ENCODE measurements around the gene ADH5. TPM values are rescaled to one million over a fixed set of nuclear protein-coding genes. Genes with fewer than 3 reads are reported as not detected.
"Not testable (repeated sequence)": the region's sequence is repeated elsewhere in the genome, so short reads cannot be mapped to it uniquely, and the experiment has no call there.

The ADH5 gene
- polyA plus RNA-seq (ENCODE audit: insufficient read length) = 278 TPM
- long read RNA-seq, donor 1, transcript ADH5-201 (9 exons, 2,615 nt) = major isoform, 42 of 145 reads
- long read RNA-seq, donor 1, partial matches to known transcripts = 95 of 145 reads
- long read RNA-seq, donor 1, other reads (novel, unspliced or antisense) = 5 of 145 reads
- long read RNA-seq, donor 2, transcript ADH5-201 (9 exons, 2,615 nt) = major isoform, 58 of 153 reads
- long read RNA-seq, donor 2, partial matches to known transcripts = 86 of 153 reads
- long read RNA-seq, donor 2, other reads (novel, unspliced or antisense) = 5 of 153 reads
- long read RNA-seq, donor 3, transcript ADH5-201 (9 exons, 2,615 nt) = major isoform, 48 of 137 reads
- long read RNA-seq, donor 3, partial matches to known transcripts = 80 of 137 reads
- long read RNA-seq, donor 3, other reads (novel, unspliced or antisense) = 5 of 137 reads
- long read RNA-seq, donor 4, partial matches to known transcripts = 13 of 16 reads
- long read RNA-seq, donor 4, other reads (novel, unspliced or antisense) = 0 of 16 reads
- long read RNA-seq, donor 5, transcript ADH5-208 (6 exons, 1,909 nt) = minor isoform, 11 of 335 reads
- long read RNA-seq, donor 5, transcript ADH5-201 (9 exons, 2,615 nt) = major isoform, 89 of 335 reads
- long read RNA-seq, donor 5, partial matches to known transcripts = 219 of 335 reads
- long read RNA-seq, donor 5, other reads (novel, unspliced or antisense) = 10 of 335 reads
- long read RNA-seq, donor 6, transcript ADH5-208 (6 exons, 1,909 nt) = minor isoform, 5 of 201 reads
- long read RNA-seq, donor 6, transcript ADH5-201 (9 exons, 2,615 nt) = major isoform, 56 of 201 reads
- long read RNA-seq, donor 6, partial matches to known transcripts = 130 of 201 reads
- long read RNA-seq, donor 6, other reads (novel, unspliced or antisense) = 6 of 201 reads
- long read RNA-seq, donor 7, transcript ADH5-208 (6 exons, 1,909 nt) = minor isoform, 9 of 301 reads
- long read RNA-seq, donor 7, transcript ADH5-201 (9 exons, 2,615 nt) = major isoform, 71 of 301 reads
- long read RNA-seq, donor 7, partial matches to known transcripts = 216 of 301 reads
- long read RNA-seq, donor 7, other reads (novel, unspliced or antisense) = 0 of 301 reads
- long read RNA-seq, donor 8, transcript ADH5-201 (9 exons, 2,615 nt) = major isoform, 20 of 60 reads
- long read RNA-seq, donor 8, partial matches to known transcripts = 36 of 60 reads
- long read RNA-seq, donor 8, other reads (novel, unspliced or antisense) = 0 of 60 reads

DNA sequence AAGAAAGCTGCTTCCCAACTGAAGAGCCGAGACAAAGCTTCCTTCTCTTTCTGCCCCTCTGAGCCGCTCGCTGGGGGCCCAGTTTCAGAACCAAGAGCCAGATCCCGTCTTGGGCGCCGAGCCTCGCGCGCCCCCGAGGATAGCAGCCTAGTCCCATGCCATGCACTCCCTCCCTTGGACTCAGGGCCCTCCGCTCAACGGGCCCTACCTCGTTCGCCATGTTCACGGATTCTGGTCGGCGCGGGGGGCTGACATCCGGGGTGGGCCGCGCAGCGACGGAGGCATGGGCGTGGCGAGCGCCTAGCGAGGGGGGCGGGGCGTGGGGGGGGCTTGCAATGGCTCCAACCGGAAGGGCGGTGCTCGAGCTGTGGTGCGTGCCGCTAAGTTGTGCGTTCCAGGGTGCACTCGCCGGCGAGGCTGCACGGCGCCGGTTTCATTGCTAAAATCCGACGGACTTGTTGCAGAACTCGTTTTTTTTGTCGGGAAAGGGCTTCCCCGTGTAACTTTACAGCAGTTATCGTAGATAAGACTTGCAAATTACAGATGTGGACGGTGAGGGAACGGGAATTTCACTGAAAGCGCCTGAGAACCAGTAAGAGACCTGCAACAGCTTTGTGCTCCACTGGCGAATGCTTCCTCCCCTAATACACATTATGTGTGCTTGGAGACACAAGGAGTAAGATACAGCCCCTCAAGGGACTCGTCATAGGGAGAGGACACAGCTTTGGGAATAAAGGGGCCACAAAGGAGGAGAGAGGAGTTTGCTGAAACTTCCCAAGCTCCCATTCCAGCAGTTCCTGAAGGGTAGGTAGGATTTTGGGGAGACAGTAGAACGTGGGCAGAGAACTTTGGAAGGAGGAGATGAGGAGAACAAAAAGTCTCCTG, at the start of gene ADH5:
ADH5 (minus strand) TSS at position 308 of the 885 bp plus-strand sequence; CDS start at position 220, 88 bp downstream.
- peak; percentile 86 for DNase-seq

DNA sequence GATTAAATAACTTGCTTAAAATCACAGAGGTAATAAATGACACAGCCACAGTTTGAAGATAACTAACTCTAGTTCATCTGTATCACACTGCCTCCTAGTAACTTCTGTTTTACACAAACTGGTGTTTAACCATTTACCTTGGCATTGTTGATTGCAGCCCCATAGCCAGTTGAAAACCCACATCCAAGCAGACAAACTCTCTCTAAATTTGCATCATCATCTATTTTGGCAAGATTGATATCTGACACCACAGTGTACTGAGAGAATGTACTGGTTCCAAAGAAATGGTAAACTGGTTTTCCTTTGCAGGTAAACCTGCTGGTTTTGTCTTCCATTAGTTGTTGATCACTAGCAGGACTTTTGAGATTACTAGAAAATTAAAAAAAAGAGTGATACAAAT, 47.7 kb upstream of the ADH5 start:
- DNase-seq = no peak

DNA sequence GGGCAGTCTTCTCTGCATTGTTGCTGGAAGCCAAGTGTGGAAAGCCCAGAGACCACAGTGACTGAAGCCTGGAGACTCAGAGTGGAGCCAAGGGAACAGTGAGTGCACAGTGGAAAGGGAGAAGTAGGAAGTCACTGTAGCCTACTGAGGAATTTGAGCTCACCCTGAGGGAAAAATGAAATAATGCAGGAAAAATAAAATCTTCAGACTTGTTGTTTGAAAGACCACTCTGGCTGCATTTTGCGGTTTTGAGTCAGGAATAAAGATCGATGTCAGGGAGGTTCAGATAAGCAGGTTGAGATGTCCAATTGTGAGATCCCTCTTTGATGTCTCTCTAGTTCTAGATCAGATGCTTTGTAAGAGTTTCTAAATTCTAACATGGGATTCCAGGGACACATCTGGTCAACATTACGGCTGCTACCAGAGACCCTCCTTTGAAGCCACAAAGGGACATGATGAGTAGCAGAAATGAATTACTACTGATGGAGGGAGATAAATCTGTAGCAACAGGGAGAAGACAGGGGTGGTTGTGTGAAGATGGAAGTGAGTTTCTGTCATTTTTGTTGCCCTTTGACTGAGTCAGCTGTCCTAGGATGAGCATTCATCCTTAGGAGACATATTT, 47.1 kb upstream of the ADH5 start:
- DNase-seq = no peak

DNA sequence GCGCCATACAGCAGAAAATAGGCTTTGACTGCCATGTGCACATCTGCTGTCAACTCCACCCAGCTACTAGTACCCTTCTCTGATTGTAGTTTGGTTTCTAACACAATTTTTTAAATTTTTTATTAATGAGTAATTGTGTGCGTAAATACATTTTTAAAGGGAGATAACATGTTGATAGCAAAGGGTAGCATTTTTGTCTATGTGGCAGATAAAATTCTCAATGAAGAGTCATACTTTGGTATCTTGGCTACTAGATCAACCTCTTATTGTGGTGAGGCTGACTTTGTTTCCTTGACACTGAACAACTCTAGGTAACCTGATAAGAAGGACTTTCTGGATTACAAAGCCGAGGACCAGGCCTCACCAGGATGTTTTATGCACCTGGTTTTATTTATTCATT, 46.0 kb upstream of the ADH5 start:
- DNase-seq = no peak

DNA sequence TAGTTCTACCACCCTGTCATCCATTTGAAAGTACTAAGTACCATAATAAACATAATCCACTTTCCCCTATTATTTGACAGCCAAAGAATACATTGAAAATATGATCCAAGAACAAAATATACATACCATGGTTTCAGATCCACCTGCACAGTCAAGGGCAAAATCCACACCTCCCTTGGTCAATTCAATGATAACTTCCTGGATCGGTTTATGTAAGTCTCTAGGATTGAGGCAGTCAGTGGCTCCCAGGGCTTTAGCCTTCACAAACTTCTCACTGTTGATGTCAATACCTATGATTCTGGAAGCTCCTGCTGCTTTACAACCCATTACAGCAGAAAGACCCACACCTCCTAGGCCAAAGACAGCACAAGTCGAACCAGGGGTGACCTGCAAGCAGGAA, 42.8 kb upstream of the ADH5 start:
- no peak for DNase-seq

DNA sequence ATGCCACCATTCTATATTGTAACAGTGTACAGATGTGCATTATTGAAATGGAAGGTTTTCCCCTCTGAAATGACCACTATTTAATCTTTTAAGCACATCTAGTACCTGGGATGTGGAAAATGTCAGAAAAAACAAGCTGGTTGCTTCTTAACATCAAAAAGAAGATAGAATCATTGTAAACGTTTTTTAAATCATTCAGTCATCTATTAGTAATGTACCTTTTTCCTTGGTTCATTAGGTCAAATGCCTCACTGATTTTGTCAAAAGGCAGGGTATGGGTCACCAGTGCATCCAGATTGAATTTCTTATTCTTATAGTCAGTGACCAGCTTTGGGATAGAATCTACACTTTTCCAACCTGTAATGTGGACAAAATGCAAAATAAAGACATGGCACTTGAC, 37.8 kb upstream of the ADH5 start:
- DNase-seq = no peak

DNA sequence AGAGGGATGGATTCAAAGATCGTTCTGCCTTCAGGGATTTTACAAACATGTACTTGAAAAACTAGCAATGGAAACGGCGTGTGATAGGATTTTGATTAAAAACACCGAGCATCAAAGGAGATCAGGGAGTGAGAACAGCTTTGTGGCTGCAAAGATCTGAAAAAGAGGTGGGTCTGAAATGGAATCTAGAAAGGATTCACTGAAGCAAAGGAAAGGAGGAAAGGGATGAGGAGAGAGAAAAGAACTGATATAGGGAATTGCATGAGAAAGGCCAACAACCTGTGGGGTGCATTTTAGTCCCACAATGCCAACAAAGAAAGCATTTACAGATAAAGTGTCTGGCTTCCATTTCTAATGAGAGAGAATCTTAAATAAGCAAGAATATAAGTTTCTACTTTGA, 32.4 kb upstream of the ADH5 start:
- no peak for DNase-seq

DNA sequence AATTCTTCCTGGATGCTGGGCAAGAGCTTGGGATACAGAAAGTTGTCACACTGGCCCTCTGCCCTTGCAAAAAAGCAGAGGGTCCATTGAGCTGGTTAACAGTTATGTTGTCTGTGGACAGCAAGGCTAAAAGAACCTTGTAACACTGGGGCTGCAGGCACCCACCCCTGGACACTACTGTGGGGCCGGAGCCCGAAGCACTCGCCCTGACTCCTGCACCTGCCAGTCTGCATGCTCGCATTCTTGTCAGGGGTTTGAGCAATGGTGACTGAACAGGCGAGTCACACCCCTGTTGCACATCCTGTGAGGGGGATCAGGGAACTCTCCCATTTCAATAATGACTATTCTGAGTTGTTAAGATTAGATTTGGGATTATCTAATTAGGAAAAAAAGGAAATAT, 31.9 kb upstream of the ADH5 start:
- DNase-seq = no peak

DNA sequence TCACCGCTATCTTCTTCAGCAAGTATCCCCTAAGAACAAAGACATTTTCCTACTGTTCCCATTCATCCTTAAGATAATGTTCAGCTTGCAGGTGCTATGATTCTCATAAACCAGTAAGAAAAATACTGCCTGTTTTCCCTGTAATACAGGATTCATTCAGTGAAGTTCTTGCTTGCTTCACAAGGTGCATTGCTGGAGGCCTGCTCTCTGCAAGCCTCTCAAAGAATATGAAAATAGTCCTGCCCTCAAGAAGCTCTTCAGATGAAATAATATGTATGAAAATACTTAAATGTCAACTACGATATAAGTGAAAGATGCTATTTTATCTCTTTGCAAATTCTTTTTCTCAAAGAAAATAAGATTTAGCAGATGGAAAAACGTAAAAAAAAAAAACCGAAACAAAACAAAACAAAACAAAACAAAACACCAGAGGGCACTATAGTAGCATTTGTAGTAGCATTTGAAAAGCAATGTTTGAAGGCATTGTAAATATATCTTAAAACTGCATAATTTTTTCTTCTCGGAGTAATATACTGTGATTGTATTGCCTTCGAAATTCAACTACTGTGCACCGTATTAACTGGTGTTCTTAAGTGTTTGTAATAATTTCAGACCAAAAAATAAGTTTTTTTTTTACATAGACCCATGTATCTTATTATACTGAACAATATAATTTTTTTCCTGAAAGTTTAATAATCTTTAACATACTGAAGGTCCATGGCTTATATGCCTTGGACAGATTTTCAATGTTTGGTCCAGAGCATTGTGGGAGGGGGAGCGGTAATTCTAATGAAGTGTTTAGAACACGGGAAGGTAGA, 29.5 kb upstream of the ADH5 start:
- peak; percentile 8 for DNase-seq

DNA sequence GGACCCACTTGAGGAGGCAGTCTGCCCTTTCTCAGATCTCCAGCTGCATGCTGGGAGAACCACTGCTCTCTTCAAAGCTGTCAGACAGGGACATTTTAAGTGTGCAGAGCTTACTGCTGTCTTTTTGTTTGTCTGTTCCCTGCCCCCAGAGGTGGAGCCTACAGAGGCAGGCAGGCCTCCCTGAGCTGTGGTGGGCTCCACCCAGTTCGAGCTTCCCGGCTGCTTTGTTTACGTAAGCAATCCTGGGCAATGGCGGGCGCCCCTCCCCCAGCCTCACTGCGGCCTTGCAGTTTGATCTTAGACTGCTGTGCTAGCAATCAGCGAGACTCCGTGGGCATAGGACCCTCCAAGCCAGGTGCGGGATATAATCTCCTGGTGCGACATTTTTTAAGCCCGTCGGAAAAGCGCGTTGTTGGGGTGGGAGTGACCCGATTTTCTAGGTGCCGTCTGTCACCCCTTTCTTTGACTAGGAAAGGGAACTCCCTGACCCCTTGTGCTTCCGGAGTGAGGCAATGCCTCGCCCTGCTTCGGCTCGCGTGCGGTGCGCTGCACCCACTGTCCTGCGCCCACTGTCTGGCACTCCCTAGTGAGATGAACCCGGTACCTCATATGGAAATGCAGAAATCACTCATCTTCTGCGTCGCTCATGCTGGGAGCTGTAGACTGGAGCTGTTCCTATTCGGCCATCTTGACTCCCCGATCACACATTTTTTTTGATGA, 28.7 kb upstream of the ADH5 start:
- DNase-seq = not testable (repeated sequence)

DNA sequence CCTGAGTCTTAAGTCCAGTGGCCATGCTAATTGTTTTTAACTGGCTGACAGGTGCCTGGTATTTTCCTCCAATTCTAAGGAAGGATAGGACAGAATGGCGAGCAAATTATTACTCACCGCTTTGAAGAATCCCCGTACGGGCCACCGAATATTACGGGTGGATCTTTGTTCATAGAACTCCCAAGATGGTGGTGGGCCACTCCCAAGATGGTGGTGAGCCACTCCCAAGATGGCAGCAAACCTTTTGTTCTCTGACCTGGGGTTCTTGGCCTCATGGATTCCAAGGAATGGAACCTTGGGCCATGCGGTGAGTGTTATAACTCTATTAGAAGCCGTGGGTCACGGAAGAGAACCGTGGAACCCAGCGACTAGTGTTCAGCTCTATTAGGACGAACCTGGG, 20.7 kb upstream of the ADH5 start:
- not testable (repeated sequence) for DNase-seq

DNA sequence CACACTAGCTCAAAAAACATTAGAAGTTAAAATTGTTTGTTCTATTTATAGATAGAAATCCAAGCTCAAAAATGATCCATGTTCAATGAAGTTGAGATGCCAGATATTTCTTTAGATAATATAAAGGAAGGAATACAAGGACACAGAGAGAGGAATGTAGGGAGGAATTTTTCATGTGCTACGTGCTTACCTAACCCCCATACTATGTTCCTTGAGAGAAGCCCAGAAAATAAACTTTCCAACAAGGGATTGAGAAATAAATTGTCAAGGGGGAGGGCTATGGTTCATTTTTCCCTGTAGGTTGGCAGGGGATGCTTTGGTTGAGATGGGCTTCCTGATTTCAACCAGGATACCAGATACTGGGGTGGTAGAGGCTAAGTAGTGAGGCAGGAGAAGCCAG, 15.6 kb upstream of the ADH5 start:
- DNase-seq = no peak

DNA sequence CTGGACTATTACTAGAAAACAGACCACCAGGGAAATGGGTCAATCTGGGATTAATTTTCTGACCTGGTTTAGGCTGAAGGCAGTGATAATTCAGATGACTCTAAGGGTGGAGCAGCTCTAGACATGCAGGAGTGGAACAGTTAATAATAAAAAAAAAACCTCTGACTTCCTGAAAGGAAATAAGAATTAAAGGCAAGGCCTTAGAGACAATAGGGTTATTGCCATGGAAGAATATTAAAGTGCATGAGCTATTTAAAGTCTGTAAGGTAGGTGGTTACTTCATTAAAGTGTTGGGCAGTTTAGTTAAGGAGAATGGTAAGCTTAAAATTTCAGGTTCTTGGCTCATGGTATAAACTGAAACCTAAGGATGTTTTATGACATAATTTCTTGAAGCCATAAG, 14.6 kb upstream of the ADH5 start:
- DNase-seq = no peak

DNA sequence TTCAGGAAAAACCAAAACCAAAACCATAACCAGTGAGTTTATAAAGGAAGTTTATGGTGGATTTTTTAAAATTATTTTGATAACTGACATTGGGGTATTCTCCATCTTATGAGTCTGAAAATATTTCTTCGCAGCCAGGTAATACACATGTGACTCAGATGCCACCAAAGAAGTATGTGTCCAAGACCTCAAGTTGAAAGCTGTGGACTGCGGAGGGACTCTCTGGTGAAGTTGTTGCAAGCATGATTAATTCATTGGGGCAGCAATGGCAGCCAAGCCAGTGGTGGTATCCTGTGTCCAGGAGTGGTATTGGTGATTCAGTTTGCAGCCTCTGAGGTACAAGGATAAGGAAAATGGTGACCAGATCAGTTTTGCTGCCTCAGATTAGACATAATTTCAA, 14.0 kb upstream of the ADH5 start:
- no peak for DNase-seq

DNA sequence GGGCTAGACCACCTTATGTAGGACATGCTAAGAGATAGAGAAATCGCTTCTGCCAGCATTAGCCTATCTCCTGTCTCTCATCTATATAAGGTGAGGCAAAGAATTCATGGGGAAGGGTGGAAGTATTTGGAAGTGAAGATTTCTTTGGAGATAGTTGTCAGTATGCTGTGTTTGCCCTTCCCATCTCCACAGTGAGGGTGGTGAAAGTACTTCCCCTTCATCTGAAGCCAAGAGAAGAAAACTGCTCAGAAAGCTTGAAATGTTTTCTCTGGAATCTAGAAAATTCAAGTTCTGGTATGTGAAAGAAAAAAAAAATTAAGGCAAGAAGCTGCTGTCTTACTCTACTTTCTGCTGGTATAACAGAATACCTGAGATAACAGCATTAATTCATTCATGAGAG, 12.3 kb upstream of the ADH5 start:
- DNase-seq = no peak

DNA sequence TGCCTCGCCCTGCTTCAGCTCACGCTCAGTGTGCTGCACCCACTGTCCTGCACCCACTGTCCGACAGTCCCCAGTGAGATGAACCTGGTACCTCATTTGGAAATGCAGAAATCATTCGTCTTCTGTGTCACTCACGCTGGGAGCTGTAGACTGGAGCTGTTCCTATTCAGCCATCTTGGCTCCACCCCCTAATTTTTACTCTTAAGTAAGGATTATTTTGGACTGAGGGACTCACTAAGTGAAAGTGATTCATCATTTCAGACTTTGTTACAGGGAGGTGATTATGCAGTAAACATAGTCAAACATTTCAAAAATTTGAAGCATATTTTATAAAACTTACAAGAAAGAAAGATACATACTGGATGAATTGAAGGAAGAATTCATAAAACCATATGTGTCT, 11.2 kb upstream of the ADH5 start:
- DNase-seq = not testable (repeated sequence)

DNA sequence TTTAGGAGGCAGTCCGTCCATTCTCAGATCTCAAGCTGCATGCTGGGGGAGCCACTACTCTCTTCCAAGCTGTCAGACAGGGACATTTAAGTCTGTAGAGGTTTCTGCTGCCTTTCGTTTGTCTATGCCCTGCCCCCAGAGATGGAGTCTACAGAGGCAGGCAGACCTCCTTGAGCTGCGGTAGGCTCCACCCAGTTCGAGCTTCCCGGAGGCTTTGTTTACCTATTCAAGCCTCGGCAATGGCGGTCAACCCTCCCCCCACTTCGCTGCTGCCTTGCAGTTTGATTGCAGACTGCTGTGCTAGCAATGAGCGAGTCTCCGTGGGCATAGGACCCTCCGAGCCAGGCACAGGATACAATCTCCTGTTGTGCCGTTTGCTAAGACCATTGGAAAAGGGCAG, 10.7 kb upstream of the ADH5 start:
- DNase-seq = no peak

DNA sequence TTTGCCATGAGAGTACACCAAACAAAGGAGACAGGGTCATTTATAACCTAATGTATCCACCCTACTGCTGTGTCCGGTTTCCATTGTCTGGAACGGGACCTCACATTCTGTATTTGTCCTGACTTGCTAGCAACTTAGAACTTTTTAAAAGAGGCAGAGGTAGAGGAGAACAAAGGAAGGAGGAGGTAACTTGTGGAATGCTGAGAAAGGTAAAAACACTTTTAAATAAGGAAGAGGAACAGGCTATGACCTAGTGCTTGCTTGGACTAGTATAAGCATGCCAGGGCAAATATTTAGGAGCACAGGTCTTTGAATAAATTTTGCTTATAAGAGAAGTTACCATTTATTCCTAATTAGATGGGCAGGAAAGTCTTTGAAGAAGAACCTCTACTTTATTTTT, 3.3 kb upstream of the ADH5 start:
- DNase-seq = not testable (repeated sequence)

DNA sequence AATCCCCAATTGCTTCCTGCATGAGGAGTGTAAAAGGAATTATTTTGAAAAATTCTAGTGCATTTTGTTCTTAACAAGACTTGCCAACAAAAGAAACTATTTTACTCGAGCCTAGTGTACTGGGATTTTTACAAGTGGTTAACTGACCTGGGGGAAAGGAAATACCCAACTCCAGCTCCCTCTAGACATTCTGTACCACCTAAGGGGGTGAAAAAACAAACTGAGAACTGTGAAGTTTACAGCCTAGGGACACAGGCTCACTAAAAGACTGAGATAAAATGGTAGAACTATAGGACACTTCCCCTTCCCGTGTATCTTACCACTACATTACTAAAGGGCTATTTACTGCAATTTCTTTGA, 2.6 kb upstream of the ADH5 start:
- no peak for DNase-seq

Data from left kidney (tissue), 8 donors.